ENCODE results near the gene EIF3F. TPM values are rescaled to one million over a fixed set of nuclear protein-coding genes. Genes with fewer than 3 reads are reported as not detected.
A peak's percentile ranks its signal among the peaks of the same experiment; 100 is the strongest.

The EIF3F gene
- total and polyA plus RNA-seq, 10 of the 15 experiments (the other 5 are each of a cell fraction or from before 2014, with no cell fraction given), result 81.3 to 461 (median 213) TPM

- Histone ChIP-seq H3K4me3 (no peak overlapping the region), H3K4me2 (ENCODE audit: control insufficient read depth, insufficient read depth) (no peak overlapping the region), H3K9ac (ENCODE audit: control insufficient read depth, insufficient read depth, low read length) (no peak overlapping the region), H3K4me1 (ENCODE audit: control insufficient read depth, insufficient read depth, low read length) (no peaks in the 10 kb centered on the region), H3K27ac (ENCODE audit: control insufficient read depth, insufficient read depth) (no peak overlapping the region), H3K27me3 (replicated peaks in 1 of 2; ENCODE audit: control insufficient read depth in 2 of 2, insufficient read depth in 2 of 2, low read length in 1 of 2) (no peaks in the 10 kb centered on the region), H3K36me3 (ENCODE audit: control insufficient read depth in 2 of 2, insufficient read depth in 2 of 2, low read length in 1 of 2) (no peaks in the 10 kb centered on the region), H4K20me1 (ENCODE audit: control insufficient read depth, insufficient read depth) (no peaks in the 10 kb centered on the region), H3K79me2 (ENCODE audit: control insufficient read depth, insufficient read depth, low read length) (peaks cover 6% of the 10 kb centered on the region), H2AFZ (ENCODE audit: control insufficient read depth, low read depth, low read length) (no peak overlapping the region), H3K9me3 (replicated peaks; ENCODE audit: control insufficient read depth, insufficient read depth, low read length) (no peaks in the 10 kb centered on the region)
- CTCF ChIA-PET, result interaction anchor here (0.8 to 6.2 kb wide), 3 partner anchors 24 to 116 kb away, joined by 3 to 271 read pairs (median 3); no protein-coding TSS in a partner anchor
- intact Hi-C loops (cut with micrococcal nuclease; ENCODE audit: unreplicated experiment) (no loop called here), in situ Hi-C loops (cut with MboI) (no loop called here)
- DNase-seq (ENCODE audit: low read depth, low spot score) (peak; percentile 21), ATAC-seq (peak; percentile 64), FAIRE-seq (no peak)
- WGBS (ENCODE audit: insufficient coverage, insufficient replicate concordance, low lambda C conversion rate, missing lambda C conversion rate), result 5% methylated on average over 1 of the region's 1 CpG
- RAD21 ChIA-PET (ENCODE audit: unreplicated experiment), result interaction anchor here (7.2 kb wide), 1 partner anchor 89 kb away, joined by 161 read pairs; no protein-coding TSS in a partner anchor
- POLR2A ChIA-PET, result interaction anchor here (1.0 to 2.5 kb wide), 2 partner anchors 90 to 219 kb away, joined by 3 to 8 read pairs; no protein-coding TSS in a partner anchor
- SMC1A ChIA-PET (ENCODE audit: uncharacterized antibody, unreplicated experiment), result interaction anchor here (1.0 to 6.2 kb wide), 3 partner anchors 14 to 89 kb away, joined by 3 to 190 read pairs (median 5); partner anchors contain the start of gene NLRP10
- TF ChIP-seq ATF7 (IDR thresholded peaks at IDR 0.05; ENCODE audit: low read depth) (peak; percentile 27; the same call in 1 of the 2 replicates), YBX1 (IDR thresholded peaks at IDR 0.05) (no peak), EP300 (IDR thresholded peaks at IDR 0.05; ENCODE audit: borderline replicate concordance in 1 of 2, control insufficient read depth in 1 of 2, low read depth in 2 of 2, low read length in 2 of 2) (peak in 1 of 2 experiments; percentile 44; a peak in 1 of 4 replicates), HSF1 (IDR thresholded peaks at IDR 0.05; ENCODE audit: low read depth, low read length) (no peak), MTA2 (IDR thresholded peaks at IDR 0.05; ENCODE audit: low read depth) (peak; percentile 82; the same call in 1 of the 2 replicates), RFX5 (IDR thresholded peaks at IDR 0.05; ENCODE audit: low read depth, low read length) (peak; percentile 37; the same call in 1 of the 2 replicates), ZNF24 (IDR thresholded peaks at IDR 0.05) (peak; percentile 94), IKZF2 (IDR thresholded peaks at IDR 0.05) (peak; percentile 15 to 33; a peak in 1 of 4 replicates)
- no TSS peak for BruUV-seq (replicated peaks)
Observed at GRCh38 chr11:7982582-7983119, 4.5 kb upstream of the EIF3F start.
